Measurements from ENCODE around the gene SORBS2. TPM values are rescaled to one million over a fixed set of nuclear protein-coding genes. Genes with fewer than 3 reads are reported as not detected.
"Not testable (repeated sequence)": the region's sequence is repeated elsewhere in the genome, so short reads cannot be mapped to it uniquely, and the experiment has no call there.

The SORBS2 gene
- total RNA-seq, 1 experiment from 2014 or later: not detected

GRCh38 chr4:185560316-185560715 is 251.7 kb downstream of the SORBS2 start:
- Histone ChIP-seq H3K4me3 (ENCODE audit: low read length) (no peak overlapping the region), H3K27ac (ENCODE audit: low read length) (no peak overlapping the region), H3K27me3 (ENCODE audit: low read length) (no peaks in the 10 kb centered on the region), H4K20me1 (ENCODE audit: insufficient read depth, low read depth, low read length) (no peaks in the 10 kb centered on the region), H2AFZ (ENCODE audit: low read length) (no peak overlapping the region), H3K4me1 (ENCODE audit: low read length) (no peaks in the 10 kb centered on the region), H3K9me3 (ENCODE audit: low read length) (no peaks in the 10 kb centered on the region), H3K9me2 (replicated peaks; ENCODE audit: insufficient read depth, low read length) (no peaks in the 10 kb centered on the region), H3K79me2 (ENCODE audit: low read length) (no peaks in the 10 kb centered on the region), H3K9ac (ENCODE audit: low read length) (no peak overlapping the region), H3K36me3 (ENCODE audit: insufficient read depth, low read length) (no peaks in the 10 kb centered on the region), H3K4me2 (ENCODE audit: low read depth, low read length, poor library complexity, severe bottlenecking) (no peak overlapping the region)
- no peak for DNase-seq

GRCh38 chr4:185559915-185560281 is 252.1 kb downstream of the SORBS2 start:
- Histone ChIP-seq H3K9me3 (ENCODE audit: low read length) (no peaks in the 10 kb centered on the region), H3K4me1 (ENCODE audit: low read length) (no peaks in the 10 kb centered on the region), H3K4me3 (ENCODE audit: low read length) (no peak overlapping the region), H3K4me2 (ENCODE audit: low read depth, low read length, poor library complexity, severe bottlenecking) (no peak overlapping the region), H2AFZ (ENCODE audit: low read length) (no peak overlapping the region), H3K79me2 (ENCODE audit: low read length) (no peaks in the 10 kb centered on the region), H3K36me3 (ENCODE audit: insufficient read depth, low read length) (no peaks in the 10 kb centered on the region), H3K27ac (ENCODE audit: low read length) (no peak overlapping the region), H3K27me3 (ENCODE audit: low read length) (no peaks in the 10 kb centered on the region), H3K9ac (ENCODE audit: low read length) (no peak overlapping the region), H4K20me1 (ENCODE audit: insufficient read depth, low read depth, low read length) (no peaks in the 10 kb centered on the region), H3K9me2 (replicated peaks; ENCODE audit: insufficient read depth, low read length) (no peaks in the 10 kb centered on the region)
- DNase-seq: no peak

GRCh38 chr4:185559251-185559914 is 252.6 kb downstream of the SORBS2 start:
- not testable (repeated sequence) for H2AFZ ChIP-seq (ENCODE audit: low read length)

GRCh38 chr4:185554365-185555126 is 257.4 kb downstream of the SORBS2 start:
- no peaks in the 10 kb centered on the region for H3K9me3 ChIP-seq (ENCODE audit: low read length)
- no peak overlapping the region for H3K9ac ChIP-seq (ENCODE audit: low read length)
- H3K27ac ChIP-seq (ENCODE audit: low read length): no peak overlapping the region

More at GRCh38 chr4:185559251-185559914, 252.6 kb downstream of the SORBS2 start:
- not testable (repeated sequence) for H3K4me3 ChIP-seq (ENCODE audit: low read length); H3K4me1 ChIP-seq (ENCODE audit: low read length); H3K36me3 ChIP-seq (ENCODE audit: insufficient read depth, low read length); H3K27ac ChIP-seq (ENCODE audit: low read length); H3K9me3 ChIP-seq (ENCODE audit: low read length); DNase-seq; H3K4me2 ChIP-seq (ENCODE audit: low read depth, low read length, poor library complexity, severe bottlenecking); H3K9ac ChIP-seq (ENCODE audit: low read length); H3K27me3 ChIP-seq (ENCODE audit: low read length); H4K20me1 ChIP-seq (ENCODE audit: insufficient read depth, low read depth, low read length); H3K79me2 ChIP-seq (ENCODE audit: low read length); H3K9me2 ChIP-seq (replicated peaks; ENCODE audit: insufficient read depth, low read length)

GRCh38 chr4:185552254-185552653 is 259.7 kb downstream of the SORBS2 start:
- Histone ChIP-seq H3K27me3 (ENCODE audit: low read length) (no peaks in the 10 kb centered on the region), H3K9me3 (ENCODE audit: low read length) (no peaks in the 10 kb centered on the region), H2AFZ (ENCODE audit: low read length) (no peak overlapping the region), H3K36me3 (ENCODE audit: insufficient read depth, low read length) (no peaks in the 10 kb centered on the region), H4K20me1 (ENCODE audit: insufficient read depth, low read depth, low read length) (no peaks in the 10 kb centered on the region), H3K4me1 (ENCODE audit: low read length) (no peaks in the 10 kb centered on the region), H3K9me2 (replicated peaks; ENCODE audit: insufficient read depth, low read length) (no peaks in the 10 kb centered on the region), H3K79me2 (ENCODE audit: low read length) (no peaks in the 10 kb centered on the region), H3K9ac (ENCODE audit: low read length) (no peak overlapping the region), H3K27ac (ENCODE audit: low read length) (no peak overlapping the region), H3K4me3 (ENCODE audit: low read length) (no peak overlapping the region), H3K4me2 (ENCODE audit: low read depth, low read length, poor library complexity, severe bottlenecking) (no peak overlapping the region)
- no peak for DNase-seq

More at GRCh38 chr4:185554365-185555126, 257.4 kb downstream of the SORBS2 start:
- H4K20me1 ChIP-seq (ENCODE audit: insufficient read depth, low read depth, low read length): no peaks in the 10 kb centered on the region
- no peaks in the 10 kb centered on the region for H3K36me3 ChIP-seq (ENCODE audit: insufficient read depth, low read length)
- H3K4me2 ChIP-seq (ENCODE audit: low read depth, low read length, poor library complexity, severe bottlenecking): no peak overlapping the region
- H3K4me1 ChIP-seq (ENCODE audit: low read length): no peaks in the 10 kb centered on the region
- no peak for DNase-seq
- no peaks in the 10 kb centered on the region for H3K27me3 ChIP-seq (ENCODE audit: low read length)
- no peak overlapping the region for H2AFZ ChIP-seq (ENCODE audit: low read length)
- H3K79me2 ChIP-seq (ENCODE audit: low read length): no peaks in the 10 kb centered on the region
- no peak overlapping the region for H3K4me3 ChIP-seq (ENCODE audit: low read length)
- H3K9me2 ChIP-seq (replicated peaks; ENCODE audit: insufficient read depth, low read length): no peaks in the 10 kb centered on the region

- H2AFZ ChIP-seq (ENCODE audit: low read length): no peak overlapping the region
- H3K79me2 ChIP-seq (ENCODE audit: low read length): no peaks in the 10 kb centered on the region
- H3K27ac ChIP-seq (ENCODE audit: low read length): no peak overlapping the region
- H4K20me1 ChIP-seq (ENCODE audit: insufficient read depth, low read depth, low read length): no peaks in the 10 kb centered on the region
- no peaks in the 10 kb centered on the region for H3K36me3 ChIP-seq (ENCODE audit: insufficient read depth, low read length)
- H3K4me1 ChIP-seq (ENCODE audit: low read length): no peaks in the 10 kb centered on the region
- H3K4me3 ChIP-seq (ENCODE audit: low read length): no peak overlapping the region
- no peak for DNase-seq
- H3K4me2 ChIP-seq (ENCODE audit: low read depth, low read length, poor library complexity, severe bottlenecking): no peak overlapping the region
- H3K27me3 ChIP-seq (ENCODE audit: low read length): no peaks in the 10 kb centered on the region
- H3K9ac ChIP-seq (ENCODE audit: low read length): no peak overlapping the region
- no peaks in the 10 kb centered on the region for H3K9me2 ChIP-seq (replicated peaks; ENCODE audit: insufficient read depth, low read length)
- H3K9me3 ChIP-seq (ENCODE audit: low read length): no peaks in the 10 kb centered on the region
Observed at GRCh38 chr4:185550933-185551332, 261.1 kb downstream of the SORBS2 start.

- no peak for DNase-seq
- Histone ChIP-seq H3K4me2 (ENCODE audit: low read depth, low read length, poor library complexity, severe bottlenecking) (no peak overlapping the region), H3K9ac (ENCODE audit: low read length) (no peak overlapping the region), H3K36me3 (ENCODE audit: insufficient read depth, low read length) (no peaks in the 10 kb centered on the region), H3K4me1 (ENCODE audit: low read length) (no peaks in the 10 kb centered on the region), H3K9me2 (replicated peaks; ENCODE audit: insufficient read depth, low read length) (no peaks in the 10 kb centered on the region), H3K27ac (ENCODE audit: low read length) (no peak overlapping the region), H3K4me3 (ENCODE audit: low read length) (no peak overlapping the region), H4K20me1 (ENCODE audit: insufficient read depth, low read depth, low read length) (no peaks in the 10 kb centered on the region), H3K79me2 (ENCODE audit: low read length) (no peaks in the 10 kb centered on the region), H2AFZ (ENCODE audit: low read length) (no peak overlapping the region), H3K9me3 (ENCODE audit: low read length) (no peaks in the 10 kb centered on the region), H3K27me3 (ENCODE audit: low read length) (no peaks in the 10 kb centered on the region)
Observed at GRCh38 chr4:185549095-185549639, 262.8 kb downstream of the SORBS2 start.

GRCh38 chr4:185548587-185548986 is 263.4 kb downstream of the SORBS2 start:
- no peaks in the 10 kb centered on the region for H4K20me1 ChIP-seq (ENCODE audit: insufficient read depth, low read depth, low read length)
- no peak overlapping the region for H2AFZ ChIP-seq (ENCODE audit: low read length)
- no peak overlapping the region for H3K27ac ChIP-seq (ENCODE audit: low read length)
- H3K9me3 ChIP-seq (ENCODE audit: low read length): no peaks in the 10 kb centered on the region
- no peaks in the 10 kb centered on the region for H3K27me3 ChIP-seq (ENCODE audit: low read length)
- no peaks in the 10 kb centered on the region for H3K9me2 ChIP-seq (replicated peaks; ENCODE audit: insufficient read depth, low read length)
- no peak overlapping the region for H3K4me3 ChIP-seq (ENCODE audit: low read length)
- no peaks in the 10 kb centered on the region for H3K79me2 ChIP-seq (ENCODE audit: low read length)
- H3K9ac ChIP-seq (ENCODE audit: low read length): no peak overlapping the region
- no peak for DNase-seq
- H3K4me2 ChIP-seq (ENCODE audit: low read depth, low read length, poor library complexity, severe bottlenecking): no peak overlapping the region
- H3K4me1 ChIP-seq (ENCODE audit: low read length): no peaks in the 10 kb centered on the region
- no peaks in the 10 kb centered on the region for H3K36me3 ChIP-seq (ENCODE audit: insufficient read depth, low read length)
